HepG2 (cell line): ENCODE results near the gene PLCG2. TPM values are rescaled to one million over a fixed set of nuclear protein-coding genes. Genes with fewer than 3 reads are reported as not detected.

ENCODE experiments used
- KLF6 ChIP-seq: IDR thresholded peaks from 2 replicates; pipeline ENCODE4 v1.8.0; 2016; ENCODE audit warnings: missing biosample characterization, missing genetic modification reagents
- MAZ ChIP-seq, 2 experiments: sonication (generic) in 1 of 2; formaldehyde crosslinking in 1 of 2; IDR thresholded peaks; 2 replicates each; pipeline versions ENCODE4 v1.5.0 to v1.6.1; 2012 to 2020; ENCODE audit warnings: low read depth in 2 of 2, mild to moderate bottlenecking in 2 of 2, borderline replicate concordance in 1 of 2, improper control_type of control experiment in 1 of 2, low read length in 1 of 2, missing genetic modification reagents in 1 of 2, moderate library complexity in 1 of 2
- POLR2G ChIP-seq: fragments of 200-400 bp; formaldehyde crosslinking; IDR thresholded peaks from 2 replicates; pipeline ENCODE4 v1.6.1; 2018; ENCODE audit warnings: mild to moderate bottlenecking, low read depth, low read length, moderate library complexity
- SALL2 ChIP-seq: sonication (generic); formaldehyde crosslinking; IDR thresholded peaks from 2 replicates; pipeline ENCODE4 v1.8.1; 2023; ENCODE audit warnings: mild to moderate bottlenecking, missing genetic modification reagents, inconsistent platforms
- SNAI1 ChIP-seq: sonication (generic); formaldehyde crosslinking; IDR thresholded peaks from 2 replicates; pipeline ENCODE4 v1.5.0; 2020; ENCODE audit warnings: mild to moderate bottlenecking, missing genetic modification reagents, borderline replicate concordance
- SNAPC2 ChIP-seq: sonication (generic); formaldehyde crosslinking; IDR thresholded peaks from 2 replicates; pipeline ENCODE4 v1.8.1; 2022; ENCODE audit warnings: mild to moderate bottlenecking, missing genetic modification reagents
- ZNF180 ChIP-seq: sonication (generic); formaldehyde crosslinking; IDR thresholded peaks from 2 replicates; pipeline ENCODE4 v1.4.0; 2020; ENCODE audit warnings: low read depth, missing genetic modification reagents, borderline replicate concordance
- ZNF260 ChIP-seq: sonication (generic); formaldehyde crosslinking; IDR thresholded peaks from 2 replicates; pipeline ENCODE4 v1.4.0; 2020; ENCODE audit warnings: missing genetic modification reagents, low read depth, mild to moderate bottlenecking, borderline replicate concordance
- ZNF337 ChIP-seq: sonication (generic); formaldehyde crosslinking; IDR thresholded peaks from 2 replicates; pipeline ENCODE4 v1.5.1; 2020; ENCODE audit warnings: missing genetic modification reagents, low read depth, mild to moderate bottlenecking, borderline replicate concordance
- ZNF660 ChIP-seq: sonication (generic); formaldehyde crosslinking; IDR thresholded peaks from 2 replicates; pipeline ENCODE4 v1.5.1; 2020; ENCODE audit warnings: mild to moderate bottlenecking, low read depth, missing genetic modification reagents, borderline replicate concordance
- ZNF747 ChIP-seq: sonication (generic); formaldehyde crosslinking; IDR thresholded peaks from 2 replicates; pipeline ENCODE4 v1.8.1; 2023; ENCODE audit warnings: missing genetic modification reagents, mild to moderate bottlenecking, borderline replicate concordance
- ZNF781 ChIP-seq: sonication (generic); formaldehyde crosslinking; IDR thresholded peaks from 2 replicates; pipeline ENCODE4 v1.5.1; 2020; ENCODE audit warnings: borderline replicate concordance, mild to moderate bottlenecking, missing genetic modification reagents; ENCODE audit errors: not compliant biosample characterization
- ZNF879 ChIP-seq: sonication (generic); formaldehyde crosslinking; IDR thresholded peaks from 2 replicates; pipeline ENCODE4 v1.8.1; 2023; ENCODE audit warnings: missing genetic modification reagents
- ZSCAN25 ChIP-seq: sonication (generic); formaldehyde crosslinking; IDR thresholded peaks from 2 replicates; pipeline ENCODE4 v1.8.0; 2022; ENCODE audit warnings: mild to moderate bottlenecking, missing genetic modification reagents
- polyA plus RNA-seq, 8 experiments: library from polyadenylated mRNA; depleted of rRNA in 3 of 8; stranded (reverse) in 7 of 8; unstranded in 1 of 8; fragments of >200 nt; fragmentation: Illumina TruSeq in 4 of 8; extraction: Trizol in 4 of 8; gene quantifications; 2 replicates each; pipeline versions ENCODE4 v1.2.1 to v1.2.3, GENCODE V29; 2011 to 2016; ENCODE audit warnings: low read depth in 4 of 8, missing spikeins in 1 of 8, mixed read lengths in 1 of 8; ENCODE audit not compliant: insufficient read depth in 1 of 8
- total RNA-seq, 5 experiments: library from RNA; depleted of rRNA; stranded (reverse); fragments of >200 nt; fragmentation: Illumina TruSeq; extraction: Trizol; gene quantifications; 2 replicates each; pipeline ENCODE4 v1.2.3, GENCODE V29; 2016; ENCODE audit warnings: low read depth in 1 of 5
- TF ChIP-seq, protein P1 (sequence below): sonication (generic); formaldehyde crosslinking; conservative IDR thresholded peaks from 2 replicates; pipeline ENCODE4 v1.8.0; 2022; ENCODE audit warnings: missing genetic modification reagents
- TF ChIP-seq, protein P2 (sequence below): IDR thresholded peaks from 2 replicates; pipeline ENCODE4 v1.4.0; 2020; ENCODE audit warnings: mild to moderate bottlenecking, missing genetic modification reagents
- TF ChIP-seq, protein P3 (sequence below): sonication (generic); formaldehyde crosslinking; IDR thresholded peaks from 2 replicates; pipeline ENCODE4 v1.8.1; 2022; ENCODE audit warnings: mild to moderate bottlenecking, missing genetic modification reagents
- TF ChIP-seq, protein P4 (sequence below): sonication (generic); formaldehyde crosslinking; IDR thresholded peaks from 2 replicates; pipeline ENCODE4 v1.5.0; 2020; ENCODE audit warnings: missing genetic modification reagents, mild to moderate bottlenecking, borderline replicate concordance

Gene PLCG2
- total and polyA plus RNA-seq, 2 of the 13 experiments (the other 11 are each of a cell fraction or from before 2014, with no cell fraction given), result 0.13 to 0.18 TPM

DNA sequence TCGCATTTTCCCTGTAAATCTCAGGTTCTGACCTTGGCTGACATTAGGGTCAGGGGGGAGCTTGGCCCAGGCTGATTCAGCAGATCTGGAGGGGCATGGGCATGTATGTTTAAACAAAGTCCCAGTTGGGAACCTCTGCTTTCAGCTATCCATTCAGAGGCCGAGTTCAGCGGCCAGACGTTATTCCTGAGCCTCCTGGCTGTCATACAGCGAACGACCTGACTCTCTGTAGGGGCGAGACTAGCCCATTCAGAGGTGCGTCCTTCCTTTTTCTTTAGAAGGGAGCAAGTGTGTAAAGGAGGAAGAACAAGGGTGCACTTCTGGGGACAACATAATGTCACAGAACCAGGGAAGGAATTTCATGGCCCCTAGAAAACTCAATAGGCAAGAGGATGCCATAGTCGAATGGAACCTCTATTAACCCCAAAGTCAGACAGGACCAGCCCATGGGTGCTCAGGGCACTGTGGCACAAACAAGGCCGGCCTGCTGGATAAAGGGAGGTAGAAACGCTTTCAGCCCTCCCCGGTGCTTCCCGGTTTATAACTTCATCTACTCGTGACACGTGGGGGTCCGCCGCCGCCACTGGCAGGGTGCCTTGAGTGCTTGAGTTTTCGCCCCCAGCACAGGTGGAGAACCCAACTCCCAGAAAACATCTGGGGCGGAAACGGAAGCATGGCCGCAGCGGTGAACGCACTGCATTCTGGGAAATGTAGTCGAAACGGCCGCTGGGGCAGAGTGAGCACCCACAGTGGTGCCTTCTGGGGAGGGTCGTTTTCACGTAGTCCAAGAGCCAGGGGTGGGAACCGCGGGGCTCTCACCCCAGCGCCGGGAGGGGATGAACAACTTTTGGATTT, 33.2 kb upstream of the PLCG2 start (continued):
- TF ChIP-seq SNAI1 (CRISPR knock-in tag), result no peak
- no peak for TF ChIP-seq MAZ (IDR thresholded peaks at IDR 0.05; ENCODE audit: borderline replicate concordance, low read depth, low read length)
- peak; percentile 12; the same call in 1 of the 2 replicates for TF ChIP-seq MAZ (CRISPR knock-in tag; IDR thresholded peaks at IDR 0.05; ENCODE audit: low read depth)
- 0 out of 2 replicates have a peak, but pooled peaks have one; percentile 29 for TF ChIP-seq SNAPC2 (CRISPR knock-in tag)
- peak; percentile 54; the same call in 1 of the 2 replicates for TF ChIP-seq SALL2
- TF ChIP-seq KLF6 (CRISPR knock-in tag), result 0 out of 2 replicates have a peak, but pooled peaks have one; percentile 30
- TF ChIP-seq ZNF747, result no peak
- TF ChIP-seq, protein P1, sequence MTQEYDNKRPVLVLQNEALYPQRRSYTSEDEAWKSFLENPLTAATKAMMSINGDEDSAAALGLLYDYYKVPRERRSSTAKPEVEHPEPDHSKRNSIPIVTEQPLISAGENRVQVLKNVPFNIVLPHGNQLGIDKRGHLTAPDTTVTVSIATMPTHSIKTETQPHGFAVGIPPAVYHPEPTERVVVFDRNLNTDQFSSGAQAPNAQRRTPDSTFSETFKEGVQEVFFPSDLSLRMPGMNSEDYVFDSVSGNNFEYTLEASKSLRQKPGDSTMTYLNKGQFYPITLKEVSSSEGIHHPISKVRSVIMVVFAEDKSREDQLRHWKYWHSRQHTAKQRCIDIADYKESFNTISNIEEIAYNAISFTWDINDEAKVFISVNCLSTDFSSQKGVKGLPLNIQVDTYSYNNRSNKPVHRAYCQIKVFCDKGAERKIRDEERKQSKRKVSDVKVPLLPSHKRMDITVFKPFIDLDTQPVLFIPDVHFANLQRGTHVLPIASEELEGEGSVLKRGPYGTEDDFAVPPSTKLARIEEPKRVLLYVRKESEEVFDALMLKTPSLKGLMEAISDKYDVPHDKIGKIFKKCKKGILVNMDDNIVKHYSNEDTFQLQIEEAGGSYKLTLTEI (CRISPR knock-in tag), result no peak
- no peak for TF ChIP-seq ZNF879
- no peak for TF ChIP-seq ZSCAN25 (CRISPR knock-in tag)
- TF ChIP-seq ZNF337 (CRISPR knock-in tag), result no peak
- TF ChIP-seq, protein P2, sequence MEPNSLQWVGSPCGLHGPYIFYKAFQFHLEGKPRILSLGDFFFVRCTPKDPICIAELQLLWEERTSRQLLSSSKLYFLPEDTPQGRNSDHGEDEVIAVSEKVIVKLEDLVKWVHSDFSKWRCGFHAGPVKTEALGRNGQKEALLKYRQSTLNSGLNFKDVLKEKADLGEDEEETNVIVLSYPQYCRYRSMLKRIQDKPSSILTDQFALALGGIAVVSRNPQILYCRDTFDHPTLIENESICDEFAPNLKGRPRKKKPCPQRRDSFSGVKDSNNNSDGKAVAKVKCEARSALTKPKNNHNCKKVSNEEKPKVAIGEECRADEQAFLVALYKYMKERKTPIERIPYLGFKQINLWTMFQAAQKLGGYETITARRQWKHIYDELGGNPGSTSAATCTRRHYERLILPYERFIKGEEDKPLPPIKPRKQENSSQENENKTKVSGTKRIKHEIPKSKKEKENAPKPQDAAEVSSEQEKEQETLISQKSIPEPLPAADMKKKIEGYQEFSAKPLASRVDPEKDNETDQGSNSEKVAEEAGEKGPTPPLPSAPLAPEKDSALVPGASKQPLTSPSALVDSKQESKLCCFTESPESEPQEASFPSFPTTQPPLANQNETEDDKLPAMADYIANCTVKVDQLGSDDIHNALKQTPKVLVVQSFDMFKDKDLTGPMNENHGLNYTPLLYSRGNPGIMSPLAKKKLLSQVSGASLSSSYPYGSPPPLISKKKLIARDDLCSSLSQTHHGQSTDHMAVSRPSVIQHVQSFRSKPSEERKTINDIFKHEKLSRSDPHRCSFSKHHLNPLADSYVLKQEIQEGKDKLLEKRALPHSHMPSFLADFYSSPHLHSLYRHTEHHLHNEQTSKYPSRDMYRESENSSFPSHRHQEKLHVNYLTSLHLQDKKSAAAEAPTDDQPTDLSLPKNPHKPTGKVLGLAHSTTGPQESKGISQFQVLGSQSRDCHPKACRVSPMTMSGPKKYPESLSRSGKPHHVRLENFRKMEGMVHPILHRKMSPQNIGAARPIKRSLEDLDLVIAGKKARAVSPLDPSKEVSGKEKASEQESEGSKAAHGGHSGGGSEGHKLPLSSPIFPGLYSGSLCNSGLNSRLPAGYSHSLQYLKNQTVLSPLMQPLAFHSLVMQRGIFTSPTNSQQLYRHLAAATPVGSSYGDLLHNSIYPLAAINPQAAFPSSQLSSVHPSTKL (CRISPR knock-in tag), result no peak
- TF ChIP-seq, protein P3, sequence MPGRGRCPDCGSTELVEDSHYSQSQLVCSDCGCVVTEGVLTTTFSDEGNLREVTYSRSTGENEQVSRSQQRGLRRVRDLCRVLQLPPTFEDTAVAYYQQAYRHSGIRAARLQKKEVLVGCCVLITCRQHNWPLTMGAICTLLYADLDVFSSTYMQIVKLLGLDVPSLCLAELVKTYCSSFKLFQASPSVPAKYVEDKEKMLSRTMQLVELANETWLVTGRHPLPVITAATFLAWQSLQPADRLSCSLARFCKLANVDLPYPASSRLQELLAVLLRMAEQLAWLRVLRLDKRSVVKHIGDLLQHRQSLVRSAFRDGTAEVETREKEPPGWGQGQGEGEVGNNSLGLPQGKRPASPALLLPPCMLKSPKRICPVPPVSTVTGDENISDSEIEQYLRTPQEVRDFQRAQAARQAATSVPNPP (CRISPR knock-in tag), result no peak
- TF ChIP-seq POLR2G, result peak; percentile 82
- no peak for TF ChIP-seq ZNF180 (CRISPR knock-in tag)
- TF ChIP-seq, protein P4, sequence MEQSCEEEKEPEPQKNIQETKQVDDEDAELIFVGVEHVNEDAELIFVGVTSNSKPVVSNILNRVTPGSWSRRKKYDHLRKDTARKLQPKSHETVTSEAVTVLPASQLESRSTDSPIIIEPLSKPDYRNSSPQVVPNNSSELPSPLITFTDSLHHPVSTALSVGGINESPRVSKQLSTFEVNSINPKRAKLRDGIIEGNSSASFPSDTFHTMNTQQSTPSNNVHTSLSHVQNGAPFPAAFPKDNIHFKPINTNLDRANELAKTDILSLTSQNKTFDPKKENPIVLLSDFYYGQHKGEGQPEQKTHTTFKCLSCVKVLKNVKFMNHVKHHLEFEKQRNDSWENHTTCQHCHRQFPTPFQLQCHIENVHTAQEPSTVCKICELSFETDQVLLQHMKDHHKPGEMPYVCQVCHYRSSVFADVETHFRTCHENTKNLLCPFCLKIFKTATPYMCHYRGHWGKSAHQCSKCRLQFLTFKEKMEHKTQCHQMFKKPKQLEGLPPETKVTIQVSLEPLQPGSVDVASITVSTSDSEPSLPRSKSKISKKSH (CRISPR knock-in tag), result peak; percentile 71; the same call in 1 of the 2 replicates
- 0 out of 2 replicates have a peak, but pooled peaks have one; percentile 29 for TF ChIP-seq ZNF260 (CRISPR knock-in tag)
- peak; percentile 64 for TF ChIP-seq ZNF781 (CRISPR knock-in tag)
- no peak for TF ChIP-seq ZNF660 (CRISPR knock-in tag)
